Peyer's patch (tissue), 4 donors: ENCODE measurements around the gene RAPGEF5.

Experiments used
- CTCF ChIP-seq, 6 experiments: fragments of 450-650 bp in 4 of 6; fragments of 200-600 bp in 2 of 6; sonication (generic) in 1 of 6; IDR thresholded peaks; one replicate each; pipeline ENCODE4 v1.5.1; 2017 to 2019; ENCODE audit warnings: antibody characterized with exemption in 6 of 6, mild to moderate bottlenecking in 3 of 6, moderate library complexity in 1 of 6
- POLR2A ChIP-seq, 2 donors: fragments of 450-650 bp; IDR thresholded peaks; one replicate each; pipeline ENCODE4 v1.5.1; 2017; ENCODE audit warnings: antibody characterized with exemption in 2 of 2, mild to moderate bottlenecking in 2 of 2, moderate library complexity in 2 of 2

DNA sequence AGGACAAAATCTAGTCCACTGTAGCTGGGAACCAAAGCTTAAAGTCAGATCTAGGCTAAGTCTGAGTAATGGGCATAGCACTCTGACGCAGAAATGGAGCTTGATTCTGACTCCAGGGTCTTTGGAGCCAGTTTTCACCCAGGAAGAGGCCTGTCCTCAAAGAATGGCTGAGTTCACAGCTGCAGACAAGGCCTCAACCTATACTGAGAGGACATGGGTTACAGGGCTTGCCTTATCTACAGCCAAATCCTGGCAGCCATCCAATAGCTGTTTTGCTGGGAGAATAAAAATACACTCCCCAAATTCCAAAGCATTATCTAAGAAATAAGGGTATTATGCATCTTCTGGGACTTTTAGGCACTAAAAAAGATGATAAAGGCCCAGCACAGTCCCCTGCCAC lies 154.8 kb downstream of the RAPGEF5 start:
- TF ChIP-seq CTCF (IDR thresholded peaks at IDR 0.05) (no peak), POLR2A (IDR thresholded peaks at IDR 0.05) (no peak)
